Right lobe of liver (tissue), 4 donors: ENCODE data around the gene ZNF738.

Experiments used
- POLR2A ChIP-seq: fragments of 450-650 bp; IDR thresholded peaks from one replicate; pipeline ENCODE4 v1.6.1; 2017; ENCODE audit warnings: antibody characterized with exemption, mild to moderate bottlenecking
- TF ChIP-seq, protein P1 (sequence below), 4 donors: fragments of 200-600 bp in 3 of 4; fragments of 450-650 bp in 1 of 4; IDR thresholded peaks; one replicate each; pipeline versions ENCODE4 v1.5.1 to v1.8.0; 2016 to 2022; ENCODE audit warnings: antibody characterized with exemption in 4 of 4, mild to moderate bottlenecking in 2 of 4
- donor health status: DM: no; HTN: no; CAD: no.
- donor health status: DM: no; HTN: no; CAD: no.
- donor health status: DM: no; HTN: yes; CAD: no.

DNA sequence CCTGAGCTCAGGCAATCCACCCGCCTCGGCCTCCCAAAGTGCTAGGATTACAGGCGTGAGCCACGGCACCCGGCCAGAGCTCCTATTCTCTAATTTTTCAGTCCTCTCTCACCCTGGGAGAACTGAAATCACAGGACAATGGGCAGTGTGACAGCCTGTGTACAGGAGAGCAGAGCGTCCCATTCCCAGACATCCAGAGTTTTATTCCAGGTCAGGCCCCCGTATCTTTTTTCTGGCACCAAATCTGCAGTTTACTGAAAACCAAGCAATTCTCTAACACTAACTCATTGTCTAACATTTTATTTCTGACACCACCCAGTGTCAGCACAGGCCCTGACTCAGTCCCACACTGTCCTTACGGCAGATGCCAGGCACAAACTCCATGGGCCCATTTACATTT, 36.3 kb upstream of the ZNF738 start:
- TF ChIP-seq, protein P1, sequence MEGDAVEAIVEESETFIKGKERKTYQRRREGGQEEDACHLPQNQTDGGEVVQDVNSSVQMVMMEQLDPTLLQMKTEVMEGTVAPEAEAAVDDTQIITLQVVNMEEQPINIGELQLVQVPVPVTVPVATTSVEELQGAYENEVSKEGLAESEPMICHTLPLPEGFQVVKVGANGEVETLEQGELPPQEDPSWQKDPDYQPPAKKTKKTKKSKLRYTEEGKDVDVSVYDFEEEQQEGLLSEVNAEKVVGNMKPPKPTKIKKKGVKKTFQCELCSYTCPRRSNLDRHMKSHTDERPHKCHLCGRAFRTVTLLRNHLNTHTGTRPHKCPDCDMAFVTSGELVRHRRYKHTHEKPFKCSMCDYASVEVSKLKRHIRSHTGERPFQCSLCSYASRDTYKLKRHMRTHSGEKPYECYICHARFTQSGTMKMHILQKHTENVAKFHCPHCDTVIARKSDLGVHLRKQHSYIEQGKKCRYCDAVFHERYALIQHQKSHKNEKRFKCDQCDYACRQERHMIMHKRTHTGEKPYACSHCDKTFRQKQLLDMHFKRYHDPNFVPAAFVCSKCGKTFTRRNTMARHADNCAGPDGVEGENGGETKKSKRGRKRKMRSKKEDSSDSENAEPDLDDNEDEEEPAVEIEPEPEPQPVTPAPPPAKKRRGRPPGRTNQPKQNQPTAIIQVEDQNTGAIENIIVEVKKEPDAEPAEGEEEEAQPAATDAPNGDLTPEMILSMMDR (IDR thresholded peaks at IDR 0.05) = no peak
- TF ChIP-seq POLR2A = no peak
